Transverse colon (tissue), 3 donors: ENCODE results near the gene PROKR1.

Source experiments
- CTCF ChIP-seq, 5 experiments: fragments of 200-600 bp in 3 of 5; fragments of 450-650 bp in 2 of 5; sonication (generic) in 3 of 5; IDR thresholded peaks; 1 replicate in 2 of 5; 2 replicates in 3 of 5; pipeline ENCODE4 v1.5.1; 2016 to 2017; ENCODE audit warnings: antibody characterized with exemption in 5 of 5, inconsistent platforms in 3 of 5, mild to moderate bottlenecking in 2 of 5, moderate library complexity in 1 of 5
- EP300 ChIP-seq: sonication (generic); formaldehyde crosslinking; IDR thresholded peaks from one replicate; pipeline ENCODE4 v1.6.1; 2017; ENCODE audit warnings: antibody characterized with exemption, low read depth
- POLR2A ChIP-seq: fragments of 450-650 bp; IDR thresholded peaks from one replicate; pipeline ENCODE4 v1.6.1; 2016; ENCODE audit warnings: antibody characterized with exemption, mild to moderate bottlenecking, moderate library complexity

- TF ChIP-seq CTCF (IDR thresholded peaks at IDR 0.05) = no peak
- TF ChIP-seq POLR2A = no peak
- TF ChIP-seq EP300 = no peak
Observed at GRCh38 chr2:68700560-68700959, 57.2 kb downstream of the PROKR1 start.
